A204.1 (cell line): ENCODE results near the gene TAGLN2.
"Not testable (repeated sequence)": the region's sequence is repeated elsewhere in the genome, so short reads cannot be mapped to it uniquely, and the experiment has no call there.

ENCODE experiments used
- FAIRE-seq: peaks from 2 replicates; lab custom pipeline; 2012; peaks lifted over from hg19 to GRCh38; lab: Jason Lieb, UNC

The TAGLN2 gene

GRCh38 chr1:159899634-159900033 lies 25.7 kb downstream of the TAGLN2 start:
- FAIRE-seq, result not testable (repeated sequence)

- no peak for FAIRE-seq
Measured at GRCh38 chr1:159898527-159898926, 26.8 kb downstream of the TAGLN2 start.

GRCh38 chr1:159897962-159898361 lies 27.3 kb downstream of the TAGLN2 start:
- FAIRE-seq, result no peak

GRCh38 chr1:159896546-159896930 lies 28.8 kb downstream of the TAGLN2 start:
- no peak for FAIRE-seq

DNA sequence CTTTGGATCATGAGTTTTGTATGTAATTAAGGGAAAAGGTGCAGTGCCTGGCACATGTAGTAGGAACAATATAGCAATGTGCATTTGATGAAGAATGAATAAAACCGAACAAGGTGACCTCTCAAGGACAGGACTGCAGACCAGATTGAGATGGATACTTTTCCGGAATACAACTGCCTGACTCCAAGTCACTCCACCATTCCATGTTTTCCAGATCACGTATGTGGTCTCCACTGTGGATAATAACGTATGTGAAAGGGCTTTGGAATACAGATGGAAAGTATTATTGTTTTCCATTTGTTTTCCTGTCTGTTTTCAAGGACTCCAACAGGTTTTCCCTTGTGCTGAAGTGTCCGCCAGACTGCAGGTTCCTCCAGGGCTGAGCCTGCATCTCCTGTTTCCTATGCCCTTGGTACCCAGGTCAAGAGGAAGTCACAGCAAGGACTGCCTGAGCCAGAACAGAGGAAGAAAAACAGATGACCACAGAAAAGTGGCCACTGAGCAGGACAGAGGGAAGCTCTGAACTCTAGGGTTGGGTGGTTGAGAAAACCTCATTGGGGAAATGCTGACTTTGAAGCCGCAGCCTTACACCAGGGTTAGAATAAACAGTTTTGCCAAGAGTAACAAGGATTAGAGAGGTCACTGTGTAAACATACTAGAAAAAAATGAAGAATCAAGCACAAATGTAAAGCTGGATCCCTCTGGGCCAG lies 29.3 kb downstream of the TAGLN2 start:
- no peak for FAIRE-seq

- no peak for FAIRE-seq
Measured at GRCh38 chr1:159895286-159895685, 30.0 kb downstream of the TAGLN2 start.

DNA sequence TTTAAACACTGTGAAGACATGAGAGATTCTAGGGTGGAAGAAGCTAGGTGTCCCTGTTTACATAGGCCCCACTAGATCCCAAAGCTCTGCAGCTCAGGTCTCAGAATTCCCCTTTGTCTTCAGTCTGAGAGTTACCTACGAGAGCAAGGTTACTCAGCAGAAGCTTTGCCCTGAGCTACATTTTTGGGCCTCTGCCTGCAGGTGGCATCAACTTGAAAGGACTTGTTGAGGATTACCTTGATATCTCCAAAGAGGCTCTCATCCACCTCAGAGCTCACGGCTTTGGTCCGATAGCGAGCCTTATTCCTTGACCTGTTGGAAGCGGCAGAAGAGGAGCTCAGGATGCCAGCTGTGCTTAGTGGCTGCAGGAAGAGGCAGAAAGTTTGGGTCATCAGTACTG lies 32.4 kb downstream of the TAGLN2 start:
- no peak for FAIRE-seq

DNA sequence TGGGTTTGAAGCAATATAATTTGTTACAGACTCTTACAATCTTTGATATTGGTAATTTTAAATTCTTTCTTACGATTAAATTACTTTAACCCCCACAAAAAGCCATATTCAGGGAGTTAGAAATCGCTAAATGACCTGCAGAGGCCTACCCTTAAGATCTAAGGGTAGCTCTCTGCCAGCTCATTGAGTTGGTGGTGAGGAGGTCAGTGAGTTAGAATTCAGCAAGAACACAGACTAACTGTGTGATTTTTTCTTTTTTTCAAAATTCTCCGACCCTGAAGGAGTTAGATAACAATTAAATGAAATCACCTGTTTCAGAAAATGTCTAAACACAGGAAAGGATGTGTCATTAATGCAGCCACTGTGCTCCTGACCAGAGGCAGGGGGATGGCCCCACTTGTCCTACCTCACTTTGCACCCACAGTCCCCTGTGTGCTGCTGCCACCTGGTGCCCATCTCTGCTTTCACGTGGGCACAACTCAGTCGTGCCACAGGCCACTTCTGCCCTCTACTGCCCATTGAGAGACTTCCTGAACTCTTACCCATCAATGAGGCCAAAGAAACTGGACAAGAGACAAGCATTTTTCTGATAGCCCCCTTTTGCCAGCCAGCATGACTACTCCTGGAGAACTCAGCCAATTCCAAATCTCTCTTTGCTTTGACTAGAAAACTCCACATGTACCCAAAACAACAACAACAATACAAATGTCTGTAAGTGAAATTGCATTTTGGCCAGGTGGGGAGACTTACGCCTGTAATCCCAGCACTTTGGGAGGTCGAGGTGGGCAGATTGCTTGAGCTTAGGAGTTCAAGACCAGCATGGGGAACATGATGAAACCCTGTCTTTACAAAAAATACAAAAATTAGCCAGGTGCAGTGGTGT lies 33.8 kb downstream of the TAGLN2 start:
- FAIRE-seq, result no peak

DNA sequence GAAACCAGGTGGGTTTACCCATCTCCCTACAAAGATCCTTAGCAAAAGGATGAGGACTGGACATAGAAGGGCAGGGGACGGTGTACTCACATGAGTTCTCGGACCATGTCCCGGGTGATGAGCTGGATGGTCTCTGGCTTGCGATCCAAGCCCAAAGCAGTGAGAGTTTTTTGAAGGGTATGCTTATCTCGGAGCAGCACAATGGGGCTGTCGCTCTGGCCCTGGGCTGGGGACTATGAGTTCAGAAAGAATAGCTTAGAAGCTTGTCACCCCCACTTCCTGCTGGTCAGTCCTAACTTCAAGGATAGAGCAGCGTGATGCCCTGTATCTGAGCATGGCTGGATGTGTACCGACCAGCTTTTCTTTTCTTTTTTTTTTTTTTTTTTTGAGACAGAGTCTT lies 34.9 kb downstream of the TAGLN2 start:
- no peak for FAIRE-seq

DNA sequence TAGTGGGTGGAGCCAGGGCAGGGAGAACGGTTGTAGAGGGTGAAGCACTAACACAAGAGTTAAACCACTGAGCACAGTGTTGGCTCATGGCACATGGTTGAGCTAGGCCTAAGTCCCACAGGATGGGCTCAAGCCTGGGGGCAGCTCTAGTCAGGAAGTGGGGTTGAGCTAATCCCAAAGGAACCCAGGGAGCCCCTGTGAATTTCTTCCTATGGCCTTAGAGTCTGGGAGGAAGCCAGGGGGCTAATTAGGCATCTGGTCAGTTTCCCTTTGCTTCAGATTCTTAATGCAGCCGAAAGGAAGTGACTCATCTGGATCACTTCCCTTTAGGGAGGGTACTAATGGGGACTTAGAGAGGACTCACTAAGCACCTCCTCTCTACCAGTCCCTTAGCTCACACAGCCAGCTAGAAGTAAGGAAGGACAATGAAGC lies 35.5 kb downstream of the TAGLN2 start:
- no peak for FAIRE-seq

DNA sequence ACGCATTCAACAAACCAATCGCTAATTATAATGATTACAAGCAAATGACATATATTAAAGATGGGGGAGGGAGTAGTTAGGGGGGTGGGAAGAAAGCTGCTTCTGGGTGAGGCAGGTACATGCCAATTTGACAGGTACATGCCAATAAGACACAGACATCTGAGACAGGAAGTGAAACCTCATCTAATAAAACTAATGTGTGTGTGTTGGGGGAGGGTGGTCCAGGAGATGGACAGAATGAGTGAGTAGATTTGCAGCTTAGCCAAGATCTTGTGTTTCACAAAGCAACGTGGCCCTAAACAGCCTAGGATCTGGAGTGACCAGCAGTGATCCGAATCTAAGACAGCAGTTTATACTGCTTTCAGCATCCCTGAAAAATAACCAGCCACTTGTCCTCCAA lies 36.1 kb downstream of the TAGLN2 start:
- FAIRE-seq, result no peak

- FAIRE-seq, result no peak
Measured at GRCh38 chr1:159884296-159884695, 41.0 kb downstream of the TAGLN2 start.

DNA sequence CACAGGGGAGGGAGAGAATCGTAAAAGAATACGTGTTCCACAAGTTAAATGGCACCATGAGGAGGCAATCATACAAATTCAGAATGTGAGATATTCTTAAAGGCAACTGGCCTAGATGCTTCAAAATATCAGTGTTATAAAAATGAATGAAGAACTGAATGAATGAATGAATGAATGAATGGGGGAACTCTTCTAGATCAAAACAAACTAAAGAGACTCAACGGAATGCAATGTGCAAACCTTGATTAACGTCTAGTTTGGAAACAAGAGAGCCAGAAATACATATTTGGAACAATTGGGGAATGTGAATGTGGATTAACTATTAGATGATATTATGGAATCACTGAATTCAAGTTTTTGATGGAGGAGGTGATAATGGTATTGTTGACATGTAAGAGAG lies 42.2 kb downstream of the TAGLN2 start:
- FAIRE-seq, result no peak

DNA sequence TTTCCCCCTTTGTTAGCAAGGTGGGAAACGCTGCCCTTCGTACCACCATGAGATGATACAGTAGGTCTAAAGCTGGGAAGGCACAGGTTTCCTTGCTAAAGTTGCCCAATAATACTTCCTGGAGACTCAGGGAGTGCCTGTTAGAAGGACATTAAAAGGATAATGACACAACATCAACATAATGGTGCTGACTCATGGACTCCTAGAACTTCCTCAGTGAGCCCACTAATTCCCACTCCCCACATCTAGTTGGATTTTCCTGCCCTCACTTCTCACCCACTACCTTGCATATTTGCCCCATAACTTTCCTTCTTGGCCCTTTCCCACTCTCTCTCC lies 42.8 kb downstream of the TAGLN2 start:
- no peak for FAIRE-seq

- no peak for FAIRE-seq
Measured at GRCh38 chr1:159881622-159882526, 43.4 kb downstream of the TAGLN2 start.

DNA sequence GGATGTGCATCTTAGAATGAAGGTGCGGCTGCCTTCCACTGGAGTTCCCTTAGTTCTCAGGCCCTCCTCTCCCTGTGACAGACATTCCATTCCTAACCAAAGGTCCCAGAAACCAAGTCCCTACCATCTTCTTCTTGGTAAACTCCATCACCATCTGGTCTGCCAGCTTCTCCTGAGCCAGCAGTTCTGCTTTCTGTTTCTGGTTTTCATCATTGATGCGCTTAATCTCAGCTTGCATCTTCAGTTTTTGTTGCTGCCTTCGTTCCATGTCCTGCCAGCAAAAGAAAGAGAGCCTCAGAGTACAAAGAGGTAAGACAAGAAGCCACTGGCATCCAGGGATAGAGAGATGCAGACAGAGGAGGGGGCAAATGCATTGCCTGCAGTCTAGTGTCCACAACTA lies 44.9 kb downstream of the TAGLN2 start:
- FAIRE-seq, result no peak

DNA sequence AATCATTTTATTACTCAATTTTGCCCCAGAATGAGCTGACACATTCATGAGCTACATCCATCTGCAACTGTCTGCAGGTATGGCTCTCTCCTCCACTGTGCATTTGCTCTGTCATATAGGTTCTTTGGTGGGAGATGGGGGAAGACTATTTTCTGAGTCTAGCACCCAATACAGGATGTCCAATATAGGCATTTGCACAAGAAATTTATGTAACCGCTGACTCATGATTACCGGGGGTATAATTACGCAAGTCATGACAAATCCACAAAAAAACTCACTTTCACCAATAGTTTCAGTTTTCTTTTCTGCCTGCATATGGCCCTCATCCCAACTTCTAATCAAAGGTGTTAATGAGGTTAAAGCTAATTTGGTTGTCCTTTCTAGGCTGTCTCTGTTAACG lies 45.3 kb downstream of the TAGLN2 start:
- FAIRE-seq, result no peak

DNA sequence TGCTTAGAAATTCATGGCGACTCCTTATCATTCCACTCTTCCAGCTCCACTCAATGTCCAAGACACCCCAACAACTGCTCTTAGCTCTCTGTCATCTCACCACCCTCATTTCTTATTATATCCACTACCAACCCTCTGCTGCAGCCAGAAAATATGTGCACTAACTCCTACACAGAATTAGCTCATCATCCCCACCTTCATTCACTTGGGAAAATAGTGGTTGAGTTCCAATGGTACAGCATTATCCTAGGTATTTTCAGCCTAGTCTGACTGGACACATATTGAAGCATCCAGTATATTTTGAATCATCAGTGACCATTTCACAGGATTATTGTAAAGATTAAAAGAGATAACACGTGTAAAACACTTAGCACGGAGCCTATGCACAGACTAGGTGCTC lies 46.2 kb downstream of the TAGLN2 start:
- FAIRE-seq, result no peak

- no peak for FAIRE-seq
Measured at GRCh38 chr1:159877695-159878444, 47.4 kb downstream of the TAGLN2 start.

- FAIRE-seq, result no peak
Measured at GRCh38 chr1:159873530-159874143, 51.7 kb downstream of the TAGLN2 start.

DNA sequence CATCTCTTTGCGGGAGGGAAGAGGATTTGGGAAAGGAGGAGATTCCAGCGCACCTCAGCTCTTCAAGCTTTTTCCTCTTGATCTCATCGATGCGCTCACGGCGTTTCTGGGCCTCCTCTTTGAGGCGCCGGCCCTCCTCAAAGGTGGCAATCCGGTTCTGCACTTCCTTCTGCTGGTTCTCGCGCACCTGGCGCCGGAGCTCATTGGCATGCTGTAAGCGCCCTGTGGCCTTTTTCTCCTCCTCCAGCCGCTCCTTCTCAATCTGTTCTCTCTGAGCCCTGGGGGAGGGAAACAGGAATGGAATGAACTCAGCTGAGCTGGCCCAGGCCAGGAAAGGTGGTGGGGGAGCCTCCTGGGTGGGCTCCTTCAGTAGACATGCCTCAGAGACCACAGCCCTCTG lies 52.4 kb downstream of the TAGLN2 start:
- no peak for FAIRE-seq

DNA sequence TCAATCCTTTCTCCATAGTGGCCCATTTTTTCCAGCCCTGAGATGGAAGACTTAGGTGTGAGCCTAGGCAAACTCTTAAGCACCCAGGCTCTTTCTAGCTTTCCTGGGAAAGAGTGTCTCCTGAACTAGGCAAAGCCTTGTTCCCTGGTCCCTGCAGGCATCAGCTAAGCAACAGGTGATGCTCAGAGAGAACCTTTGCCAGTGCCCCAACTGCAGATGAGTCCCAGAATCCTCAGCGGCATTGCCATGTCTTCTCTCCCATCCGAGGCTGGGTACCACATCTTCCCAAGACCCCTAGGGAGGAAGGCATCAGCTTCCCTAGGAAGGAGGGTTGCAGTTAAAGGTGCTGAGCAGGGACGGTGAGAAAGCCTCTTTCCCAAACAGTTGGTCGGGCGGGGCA lies 54.6 kb downstream of the TAGLN2 start:
- no peak for FAIRE-seq
